Stimulated activated CD4-positive, alpha-beta T cell treated with anti-CD3 and anti-CD28 coated beads, TNF-alpha, amount 100 ng/mL, for 4 hours (primary cell): ENCODE results near the gene BACE2.
"Not testable (repeated sequence)": the region's sequence is repeated elsewhere in the genome, so short reads cannot be mapped to it uniquely, and the experiment has no call there.

Experiments used
- DNase-seq, 3 experiments: peaks; one replicate each; pipeline ENCODE4 v3.0.0-alpha.2; 2020; ENCODE audit warnings: low read depth in 3 of 3

BACE2 gene

DNA sequence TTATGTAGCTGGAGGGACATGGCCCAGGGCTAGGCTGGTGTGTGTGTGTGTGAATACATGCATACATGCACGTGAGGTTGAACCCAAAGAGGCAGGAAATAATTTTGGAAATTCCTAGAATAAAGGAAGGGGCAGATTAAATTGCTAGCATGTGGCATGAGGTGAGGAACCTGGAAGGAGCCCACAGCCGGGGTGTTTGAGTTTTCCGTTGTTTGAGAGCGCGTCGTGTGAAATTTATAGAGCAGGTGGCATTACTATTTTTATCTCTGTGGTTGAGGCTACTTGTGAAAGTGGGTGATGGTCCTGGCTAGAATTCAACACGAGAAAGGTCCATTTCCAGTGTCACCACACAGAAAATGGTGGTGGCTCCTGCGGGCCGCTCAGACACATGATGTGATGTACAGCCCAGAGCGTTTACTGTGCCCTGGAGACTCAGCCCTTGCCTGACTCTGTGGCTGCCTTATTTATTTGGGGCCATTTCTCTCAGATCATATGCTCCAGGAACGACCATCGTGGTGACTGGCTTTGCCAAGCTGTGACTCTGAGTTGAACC is 48.0 kb downstream of the BACE2 start:
- DNase-seq: no peak

DNA sequence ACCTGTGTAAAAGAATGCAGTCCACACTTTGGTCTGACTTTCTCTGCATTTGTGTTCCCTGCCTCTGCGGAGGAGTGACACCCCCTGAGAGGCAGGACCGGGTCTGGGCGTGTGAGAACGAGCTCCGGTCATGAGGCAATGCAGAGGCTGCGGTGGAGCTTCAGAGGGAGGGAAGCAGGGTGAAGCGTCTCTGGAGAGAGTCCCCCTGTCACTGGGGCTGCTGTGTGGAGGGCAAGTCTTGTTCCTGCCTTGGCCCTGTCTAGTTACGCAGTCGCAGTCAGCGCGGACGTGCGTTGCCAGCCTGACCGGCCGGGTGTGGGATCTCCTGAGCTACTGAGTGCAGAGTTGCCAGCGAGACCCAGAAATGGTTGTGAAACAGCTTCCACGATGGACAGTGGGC is 48.5 kb downstream of the BACE2 start:
- DNase-seq: no peak

DNA sequence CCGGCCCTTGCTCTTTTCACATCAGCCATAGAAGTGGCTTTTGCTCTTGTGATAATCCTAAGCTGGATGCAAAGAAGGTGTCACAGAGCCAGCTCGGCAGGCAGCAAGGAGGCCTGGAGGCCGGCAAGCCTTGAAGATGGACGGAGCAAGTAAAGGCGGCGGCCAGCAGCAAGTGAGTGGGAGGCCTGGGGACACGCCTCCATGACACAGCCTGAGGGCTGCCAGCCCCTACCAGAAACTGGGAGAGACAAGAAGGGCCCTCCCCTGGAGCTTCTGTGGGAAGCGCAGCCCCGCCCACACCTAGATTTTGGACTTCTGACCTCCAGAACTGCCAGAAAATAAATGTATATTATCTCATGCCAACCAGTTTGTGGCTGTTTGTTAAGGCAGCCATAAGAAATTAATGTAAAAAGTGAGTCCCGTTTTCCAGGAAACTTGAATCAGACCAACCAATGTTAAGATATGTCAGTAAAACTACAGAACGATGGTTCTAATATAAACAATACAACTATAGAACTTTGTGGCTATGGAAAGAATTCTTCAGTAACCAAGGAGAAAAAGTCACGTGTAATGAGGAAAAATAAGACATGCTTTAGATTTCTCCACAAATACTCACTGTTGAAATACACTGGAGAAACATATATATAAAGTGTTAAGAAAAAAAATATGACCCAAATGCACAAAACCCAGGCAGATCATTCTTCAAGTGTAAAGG is 49.9 kb downstream of the BACE2 start:
- no peak for DNase-seq

DNA sequence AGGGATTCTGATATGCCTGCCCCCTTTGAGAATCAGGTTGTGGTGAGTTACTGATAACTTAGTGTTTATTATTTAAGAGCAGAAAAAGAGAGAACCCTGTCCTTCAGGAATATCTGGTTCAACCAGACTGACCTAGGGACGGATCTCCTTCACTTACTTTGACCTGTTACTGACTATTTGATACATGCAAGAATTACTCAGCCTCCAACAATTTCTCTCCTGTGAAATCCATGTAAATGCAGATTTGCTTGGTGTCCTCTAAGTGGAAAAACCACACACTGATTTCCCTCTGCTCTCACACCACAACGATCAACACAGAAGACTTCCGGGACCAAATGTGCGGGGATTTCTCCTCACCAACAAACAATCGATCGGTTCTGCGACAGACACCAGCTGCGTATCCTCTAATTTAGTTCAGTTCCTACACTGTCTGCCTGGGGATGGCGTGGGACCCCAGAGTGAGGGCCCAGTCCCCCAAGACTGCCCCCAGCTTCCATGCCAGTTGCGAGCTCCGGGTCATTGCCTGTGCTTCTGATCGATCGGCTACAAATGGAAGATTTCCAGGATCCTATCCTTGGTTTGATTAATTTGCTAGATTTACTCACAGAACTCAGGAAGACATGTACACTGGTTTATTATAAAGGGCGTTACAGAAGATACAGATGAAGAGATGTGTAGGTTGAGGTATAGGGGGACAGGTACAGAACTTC is 51.7 kb downstream of the BACE2 start:
- no peak for DNase-seq

DNA sequence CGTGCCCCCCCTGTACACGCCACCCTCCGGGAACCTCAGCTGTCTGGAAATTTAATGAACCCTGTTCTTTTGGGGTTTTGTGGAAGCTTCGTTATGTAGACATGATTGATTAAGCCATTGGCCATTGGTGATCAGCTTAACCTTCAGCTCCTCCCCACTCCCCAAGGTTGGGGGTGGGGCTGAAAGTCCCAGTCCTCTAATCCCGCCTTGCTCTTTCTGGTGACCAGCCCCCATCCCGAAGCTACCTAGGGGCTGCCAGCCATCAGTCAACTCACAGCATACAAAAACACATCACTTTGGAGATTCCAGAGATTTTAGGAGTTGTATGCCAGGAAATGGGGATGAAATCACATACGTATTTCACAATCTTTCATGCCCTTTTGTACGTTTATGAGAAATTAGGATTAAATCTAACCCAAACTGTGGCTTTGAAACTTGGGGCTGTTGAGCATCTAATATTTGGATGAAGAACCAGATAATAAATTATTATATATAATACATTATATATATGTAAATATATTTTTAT is 52.3 kb downstream of the BACE2 start:
- no peak for DNase-seq

DNA sequence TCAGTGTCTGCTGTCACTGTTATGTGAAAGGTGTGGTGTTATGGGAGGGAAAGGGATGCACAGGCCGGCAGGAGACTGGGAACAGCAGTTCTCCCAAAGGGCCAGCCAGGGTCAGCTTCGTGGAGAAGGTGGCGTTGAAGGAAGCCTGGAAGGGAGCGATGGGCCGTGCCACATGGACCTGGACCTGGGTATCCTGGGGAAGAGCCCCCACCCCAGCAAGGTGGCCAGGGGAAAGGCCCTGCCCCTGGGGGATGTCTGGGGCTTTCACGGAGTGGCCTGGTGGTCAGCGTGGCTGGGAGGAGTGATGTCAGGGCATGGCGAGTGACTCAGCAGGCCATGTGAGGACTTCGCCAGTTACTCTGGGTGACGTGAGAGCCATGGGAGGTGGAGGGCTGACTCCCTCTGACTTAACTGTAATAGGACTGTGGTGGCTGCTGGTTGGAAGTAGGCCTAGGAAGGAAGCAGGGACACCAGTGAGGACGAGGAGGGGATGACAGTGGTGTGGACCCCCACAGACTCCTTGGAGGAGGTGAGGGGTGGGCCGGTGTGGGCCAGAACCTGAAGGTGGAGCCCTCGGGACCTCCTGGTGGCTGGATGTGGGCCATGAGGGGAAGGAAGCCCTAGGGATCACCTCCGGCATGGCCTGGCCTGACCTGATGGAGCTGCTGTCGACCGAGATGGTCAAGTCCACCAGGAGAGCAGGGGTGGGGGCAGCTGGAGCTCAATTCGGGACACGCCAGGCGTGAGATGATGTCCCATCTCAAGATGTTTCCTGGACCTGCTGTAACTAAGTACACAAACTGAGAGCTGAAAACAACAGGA is 54.5 kb downstream of the BACE2 start:
- DNase-seq: no peak

DNA sequence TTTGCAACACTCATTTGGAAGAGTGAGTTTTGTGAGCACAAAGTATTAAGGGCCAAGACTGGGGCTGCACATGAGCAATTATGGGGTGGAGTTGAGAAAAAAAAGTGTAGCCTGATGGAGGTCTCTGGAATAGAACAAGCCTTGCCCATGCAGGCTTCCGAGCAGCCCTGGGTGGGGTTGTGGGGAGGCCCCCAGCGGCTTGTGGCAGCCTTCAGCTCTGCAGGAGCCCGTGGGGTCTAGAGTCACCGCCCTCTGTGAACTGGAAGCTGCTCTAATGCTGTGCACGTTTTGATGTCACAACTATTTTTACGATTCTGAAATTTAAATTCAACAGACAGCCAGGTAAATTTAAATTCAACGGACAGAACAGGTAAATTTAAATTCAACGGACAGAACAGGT is 58.9 kb downstream of the BACE2 start:
- no peak for DNase-seq

DNA sequence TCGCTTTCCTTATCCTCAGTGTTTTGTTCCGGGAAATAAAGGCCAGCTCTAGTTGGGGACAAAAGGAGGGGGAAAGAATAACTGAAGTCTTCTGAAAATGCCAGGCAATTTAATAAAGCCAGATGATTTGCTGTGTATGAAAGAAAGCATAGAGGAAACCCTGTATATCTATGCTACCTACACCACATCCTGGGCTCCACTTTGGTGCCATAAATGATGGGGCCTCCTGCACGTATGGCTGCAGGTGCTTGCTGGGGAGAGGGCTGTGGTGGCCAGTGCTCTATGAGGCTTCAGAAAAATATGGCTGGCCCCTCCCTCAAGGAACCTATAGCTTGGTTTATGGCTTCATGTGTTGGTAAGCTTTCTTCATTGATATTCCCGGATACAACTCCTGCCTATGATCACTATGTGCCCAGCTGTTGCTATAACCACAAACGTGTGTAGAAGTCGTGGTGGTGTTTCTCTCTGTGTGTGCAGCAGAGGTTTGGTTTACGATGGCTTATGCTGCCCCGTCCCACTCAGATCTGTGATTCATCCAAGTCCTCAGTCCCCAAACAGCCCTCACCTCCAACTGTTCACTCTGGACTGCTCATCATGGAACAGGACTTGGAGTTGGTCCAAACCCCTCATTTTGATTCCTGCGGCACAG is 59.5 kb downstream of the BACE2 start:
- no peak for DNase-seq

DNA sequence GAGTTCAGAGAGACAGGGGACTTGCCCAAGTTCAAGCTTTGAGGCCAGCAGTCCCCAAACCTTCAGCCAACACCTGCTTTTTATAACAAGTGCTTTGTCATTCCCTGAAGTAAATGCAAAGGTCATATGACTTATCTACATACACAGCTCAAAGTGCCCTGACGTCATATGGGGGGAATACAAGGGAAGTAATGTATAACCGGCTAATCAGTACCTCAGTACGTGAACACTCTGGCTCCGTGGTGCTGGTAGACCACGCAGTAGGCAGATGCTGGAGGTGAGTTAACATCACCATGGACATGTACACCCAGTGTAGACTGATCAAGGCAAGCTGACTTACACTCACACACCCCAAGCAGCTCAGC is 60.0 kb downstream of the BACE2 start:
- no peak for DNase-seq

DNA sequence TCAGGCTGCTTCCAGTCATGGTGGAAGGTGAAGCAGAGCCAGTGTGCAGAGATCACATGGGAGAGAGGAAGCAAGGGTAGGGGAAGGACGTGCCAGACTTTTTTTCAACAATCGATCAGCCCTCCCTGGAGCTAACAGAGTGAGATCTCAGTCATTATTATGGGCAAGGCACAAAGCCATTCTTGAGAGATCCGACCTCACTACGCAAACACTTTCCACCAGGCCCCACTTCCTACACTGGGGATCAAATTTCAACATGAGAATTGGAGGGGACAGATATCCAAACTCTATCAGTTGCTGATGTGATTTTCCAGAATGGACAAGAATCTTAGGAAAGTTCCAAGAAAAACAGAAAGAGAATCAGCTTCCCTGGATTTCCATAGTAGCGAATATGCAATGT is 60.5 kb downstream of the BACE2 start:
- DNase-seq: no peak

DNA sequence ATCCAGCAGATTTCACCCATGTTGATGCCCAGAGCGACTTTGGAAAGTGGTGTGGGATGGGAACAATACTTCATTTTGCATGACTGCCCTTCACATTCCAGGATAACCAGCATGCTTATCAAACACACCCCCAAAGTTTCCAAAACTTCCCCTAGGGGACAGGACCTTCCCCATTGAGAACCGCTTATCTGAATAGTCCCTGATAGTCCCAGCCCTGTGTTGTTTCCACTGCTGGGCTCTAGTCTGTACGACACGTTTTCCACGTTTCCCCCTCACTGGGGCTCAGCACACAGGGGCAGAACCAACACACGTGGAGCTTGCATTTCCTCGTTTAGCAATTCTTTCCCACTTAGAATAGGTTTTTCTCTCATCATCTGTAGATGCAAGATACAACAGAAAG is 61.0 kb downstream of the BACE2 start:
- no peak for DNase-seq

DNA sequence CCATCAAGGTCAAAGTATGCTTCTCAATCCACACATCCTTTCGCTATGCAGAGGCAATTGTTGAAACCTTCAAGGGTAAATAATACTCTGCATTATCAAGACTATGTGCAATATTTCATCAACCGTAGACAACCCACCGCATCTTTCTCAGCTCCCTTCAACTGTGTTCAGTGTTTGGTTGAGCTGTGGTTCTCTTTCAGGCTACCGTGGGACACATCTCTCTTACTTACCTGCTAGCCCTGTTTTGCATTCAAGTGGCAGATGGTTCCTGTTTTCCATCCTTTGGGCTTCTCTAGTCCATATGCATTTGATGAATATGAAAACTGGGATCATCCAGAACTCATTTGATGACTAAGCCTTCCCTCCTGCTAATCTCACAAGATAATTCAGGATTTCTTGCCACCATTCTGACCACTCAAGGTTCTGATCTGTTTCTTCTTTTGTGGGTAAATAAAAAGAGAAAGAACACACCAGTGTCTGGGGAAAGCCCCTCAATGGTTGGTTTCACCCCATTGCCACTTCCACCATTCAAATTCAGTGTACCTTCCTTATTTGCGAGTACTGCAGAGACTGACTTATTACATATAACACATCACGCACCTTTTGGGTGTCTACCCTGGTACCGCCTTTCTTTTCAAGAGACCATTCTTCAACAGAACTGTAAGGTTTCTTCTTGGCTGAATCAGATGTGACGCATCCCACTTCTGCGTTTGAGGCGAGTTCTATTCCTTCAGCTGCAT is 61.7 kb downstream of the BACE2 start:
- DNase-seq: no peak

DNA sequence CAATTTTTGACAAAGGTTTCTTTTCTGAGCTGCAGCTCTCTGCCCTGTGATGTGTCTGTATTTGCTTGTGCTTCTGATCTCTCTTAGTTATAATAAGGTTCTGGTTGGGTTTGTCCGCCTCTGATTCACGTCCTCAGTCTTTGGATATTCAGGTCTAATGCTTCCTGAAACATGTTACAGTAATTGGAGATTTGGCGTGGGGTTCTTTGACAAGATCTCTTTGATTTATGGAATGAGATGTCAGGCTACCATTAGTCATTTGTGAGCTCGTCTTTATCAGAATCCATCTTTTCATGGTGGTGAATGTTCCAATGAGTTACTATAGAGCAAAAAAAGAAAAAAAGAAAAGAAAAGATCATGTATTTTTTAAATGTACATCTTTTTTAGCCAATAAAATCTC is 62.5 kb downstream of the BACE2 start:
- no peak for DNase-seq

DNA sequence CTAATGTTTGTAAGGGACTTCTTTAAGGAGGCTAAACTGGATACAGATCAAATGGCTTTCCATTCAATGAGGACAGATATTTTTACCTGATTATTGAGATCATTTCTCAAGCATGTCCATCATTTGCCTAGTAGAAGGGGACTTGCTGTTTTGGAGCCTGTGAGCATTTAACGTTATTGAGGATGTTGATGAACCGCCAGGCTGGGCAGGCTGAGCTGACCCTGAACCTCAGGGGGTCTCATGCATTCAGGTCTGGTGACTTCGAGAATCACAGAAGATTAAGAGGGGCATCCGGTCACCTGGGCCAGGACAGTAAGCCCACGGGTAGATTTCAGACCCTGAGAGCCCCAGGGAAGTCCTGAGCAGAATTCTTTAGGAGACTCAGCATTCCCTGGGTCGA is 63.1 kb downstream of the BACE2 start:
- DNase-seq: no peak

DNA sequence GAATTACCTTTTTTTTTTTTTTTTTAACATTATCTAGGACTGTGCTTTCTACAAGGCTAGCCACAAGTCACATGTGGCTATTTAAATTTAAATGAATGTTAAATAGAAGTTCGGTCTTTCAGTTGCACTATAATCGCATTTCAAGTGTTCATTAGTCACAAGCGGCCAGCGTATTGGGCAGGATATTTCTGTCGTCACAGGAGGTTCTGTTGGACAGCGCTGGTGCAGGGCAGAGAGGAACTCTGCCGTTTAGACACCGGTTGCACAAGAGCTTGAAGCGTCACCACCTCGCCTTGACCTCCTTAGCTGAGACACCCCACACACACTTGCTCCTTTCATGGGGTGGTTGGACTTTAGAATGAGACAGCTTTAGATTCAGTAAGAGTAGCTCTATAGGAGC is 64.1 kb downstream of the BACE2 start:
- DNase-seq: no peak

DNA sequence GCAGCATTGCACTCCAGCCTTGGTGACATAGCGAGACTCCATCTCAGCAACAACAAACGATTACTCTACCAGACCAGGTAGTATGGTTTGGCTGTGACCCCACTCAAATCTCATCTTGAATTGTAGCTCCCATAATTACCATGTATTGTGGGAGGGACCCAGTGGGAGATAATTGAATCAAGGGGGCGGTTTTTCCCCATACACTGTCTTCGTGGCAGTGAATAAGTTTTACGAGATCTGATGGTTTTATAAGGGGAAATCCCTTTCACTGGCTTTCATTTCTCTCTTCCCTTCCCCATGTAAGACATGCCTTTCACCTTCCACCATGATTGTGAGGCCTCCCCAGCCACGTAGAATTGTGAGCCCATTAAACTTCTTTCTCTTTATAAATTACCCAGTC is 66.0 kb downstream of the BACE2 start:
- DNase-seq: no peak

DNA sequence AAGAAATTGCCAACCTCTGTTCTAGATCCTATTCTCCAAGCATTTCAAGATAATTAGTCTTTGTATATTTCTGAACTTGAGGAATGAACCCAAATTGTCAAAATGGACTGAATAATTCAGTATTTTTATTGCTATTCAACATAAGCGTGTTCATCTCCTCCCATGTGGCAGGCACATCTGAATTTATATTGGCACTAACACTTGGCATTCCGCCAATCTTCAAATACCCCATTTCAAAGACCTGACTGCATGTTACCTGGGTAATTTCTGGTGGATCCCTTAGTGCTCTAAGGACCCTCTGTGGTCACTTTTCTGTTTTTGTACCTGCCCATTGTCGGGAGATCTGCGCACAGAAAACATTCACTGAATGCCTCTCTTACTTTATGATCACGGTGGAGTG is 66.6 kb downstream of the BACE2 start:
- DNase-seq: no peak

DNA sequence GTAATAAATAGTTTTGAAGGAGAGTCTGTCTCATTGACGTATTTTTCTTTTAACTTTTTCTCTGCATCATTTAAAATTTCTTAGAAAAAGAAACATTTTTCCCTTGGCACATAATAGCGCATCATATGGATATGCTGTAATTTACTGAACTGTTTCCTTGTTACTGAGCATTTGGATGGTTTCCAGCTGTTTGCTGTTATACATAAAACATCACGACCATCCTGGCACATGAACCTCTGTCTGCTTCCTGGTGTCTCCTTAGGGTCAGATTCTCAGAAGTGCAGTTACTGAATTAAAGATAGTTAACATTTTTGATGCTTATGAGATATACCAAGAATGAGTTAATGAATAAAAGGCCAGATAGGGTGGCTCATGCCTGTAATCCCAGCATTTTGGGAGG is 67.2 kb downstream of the BACE2 start:
- DNase-seq: no peak

DNA sequence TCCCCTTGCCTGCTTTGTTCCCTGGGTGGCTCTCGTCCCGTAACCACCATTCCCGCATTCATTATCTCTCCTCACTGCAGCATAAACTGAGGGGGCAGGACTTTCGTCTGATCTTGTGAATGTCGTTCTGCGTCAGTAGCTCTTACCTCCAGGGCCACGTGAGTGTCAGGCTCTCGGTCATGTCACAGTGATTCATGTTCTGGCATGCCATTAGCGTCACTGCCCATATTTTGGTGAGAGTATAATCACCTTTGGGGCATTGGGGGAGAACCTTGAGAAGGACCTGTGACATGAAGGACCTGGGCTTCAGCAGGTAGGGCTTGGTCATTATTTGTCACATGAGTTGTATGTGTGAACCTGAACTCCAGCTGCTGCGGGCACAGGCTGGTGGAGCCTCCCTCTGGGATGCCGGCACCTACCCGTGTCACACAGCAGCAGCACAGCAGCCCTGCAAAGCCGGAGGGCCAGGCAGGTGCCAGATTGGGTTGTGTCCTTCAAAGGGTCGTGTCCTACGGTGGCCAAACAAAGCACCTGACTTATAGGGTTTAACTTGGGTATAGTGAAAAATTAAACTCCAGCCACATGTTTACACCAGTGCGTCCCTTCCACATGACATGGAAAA is 68.5 kb downstream of the BACE2 start:
- no peak for DNase-seq

DNA sequence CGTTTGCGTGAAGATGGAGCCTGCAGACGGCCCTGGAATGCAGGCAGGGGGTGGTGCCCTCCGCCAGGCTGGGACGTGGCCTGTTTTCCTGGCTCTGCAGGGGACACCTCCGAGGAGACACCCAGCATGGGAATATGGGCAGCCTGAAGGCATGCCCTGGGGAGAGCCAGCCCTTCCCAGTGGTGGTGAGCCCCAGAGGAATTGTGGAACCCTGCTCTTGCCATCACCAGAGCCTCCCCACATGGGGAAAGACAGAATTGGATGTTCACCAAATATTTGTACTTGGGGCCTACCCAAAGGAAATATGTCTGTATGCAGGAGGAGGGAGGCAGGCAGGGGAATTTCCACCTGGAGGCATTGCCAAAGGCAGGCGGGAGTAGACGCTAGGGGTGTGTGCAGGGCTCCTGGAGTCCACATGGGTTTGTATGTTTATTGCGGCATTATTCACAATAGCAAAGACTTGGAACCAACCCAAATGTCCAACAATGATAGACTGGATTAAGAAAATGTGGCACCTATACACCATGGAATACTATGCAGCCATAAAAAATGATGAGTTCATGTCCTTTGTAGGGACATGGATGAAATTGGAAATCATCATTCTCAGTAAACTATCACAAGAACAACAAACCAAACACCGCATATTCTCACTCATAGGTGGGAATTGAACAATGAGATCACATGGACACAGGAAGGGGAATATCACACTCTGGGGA is 70.3 kb downstream of the BACE2 start:
- DNase-seq: not testable (repeated sequence)
